ENCODE results near the gene AMH.

DNA sequence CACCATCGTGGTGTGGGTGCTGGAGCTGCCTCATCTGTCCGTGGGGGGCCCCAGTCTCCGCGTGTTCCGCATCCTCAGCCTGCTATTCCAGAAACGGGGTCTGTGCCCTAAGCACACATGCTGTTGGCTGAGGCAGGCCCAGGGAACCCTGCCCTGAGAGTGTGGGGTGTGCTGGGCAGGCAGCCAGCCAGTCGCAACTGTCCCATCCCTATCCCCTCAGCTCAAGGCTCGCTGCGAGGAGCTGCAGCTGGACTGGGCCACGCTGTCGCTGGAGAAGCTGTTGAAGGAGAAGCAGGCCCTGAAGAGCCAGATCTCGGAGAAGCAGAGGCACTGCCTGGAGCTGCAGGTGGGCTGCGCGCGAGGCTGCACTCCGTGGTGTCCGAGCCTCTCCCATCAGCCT, 34.9 kb upstream of the AMH start:
- no peak for TF ChIP-seq EP300 (IDR thresholded peaks at IDR 0.05)
- TF ChIP-seq, protein P1, sequence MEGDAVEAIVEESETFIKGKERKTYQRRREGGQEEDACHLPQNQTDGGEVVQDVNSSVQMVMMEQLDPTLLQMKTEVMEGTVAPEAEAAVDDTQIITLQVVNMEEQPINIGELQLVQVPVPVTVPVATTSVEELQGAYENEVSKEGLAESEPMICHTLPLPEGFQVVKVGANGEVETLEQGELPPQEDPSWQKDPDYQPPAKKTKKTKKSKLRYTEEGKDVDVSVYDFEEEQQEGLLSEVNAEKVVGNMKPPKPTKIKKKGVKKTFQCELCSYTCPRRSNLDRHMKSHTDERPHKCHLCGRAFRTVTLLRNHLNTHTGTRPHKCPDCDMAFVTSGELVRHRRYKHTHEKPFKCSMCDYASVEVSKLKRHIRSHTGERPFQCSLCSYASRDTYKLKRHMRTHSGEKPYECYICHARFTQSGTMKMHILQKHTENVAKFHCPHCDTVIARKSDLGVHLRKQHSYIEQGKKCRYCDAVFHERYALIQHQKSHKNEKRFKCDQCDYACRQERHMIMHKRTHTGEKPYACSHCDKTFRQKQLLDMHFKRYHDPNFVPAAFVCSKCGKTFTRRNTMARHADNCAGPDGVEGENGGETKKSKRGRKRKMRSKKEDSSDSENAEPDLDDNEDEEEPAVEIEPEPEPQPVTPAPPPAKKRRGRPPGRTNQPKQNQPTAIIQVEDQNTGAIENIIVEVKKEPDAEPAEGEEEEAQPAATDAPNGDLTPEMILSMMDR (IDR thresholded peaks at IDR 0.05): no peak
- TF ChIP-seq POLR2A (IDR thresholded peaks at IDR 0.05; ENCODE audit: low read length): no peak
- TF ChIP-seq MAZ (IDR thresholded peaks at IDR 0.05; ENCODE audit: borderline replicate concordance, low read depth, low read length): no peak
- TF ChIP-seq RNF2 (IDR thresholded peaks at IDR 0.05; ENCODE audit: borderline replicate concordance, low read depth): no peak
- TF ChIP-seq SMC3 (IDR thresholded peaks at IDR 0.05): no peak
- TF ChIP-seq ZFP36 (IDR thresholded peaks at IDR 0.05; ENCODE audit: borderline replicate concordance, partially characterized antibody): no peak
- no peak for TF ChIP-seq JUN (IDR thresholded peaks at IDR 0.05)
- TF ChIP-seq, protein P2, sequence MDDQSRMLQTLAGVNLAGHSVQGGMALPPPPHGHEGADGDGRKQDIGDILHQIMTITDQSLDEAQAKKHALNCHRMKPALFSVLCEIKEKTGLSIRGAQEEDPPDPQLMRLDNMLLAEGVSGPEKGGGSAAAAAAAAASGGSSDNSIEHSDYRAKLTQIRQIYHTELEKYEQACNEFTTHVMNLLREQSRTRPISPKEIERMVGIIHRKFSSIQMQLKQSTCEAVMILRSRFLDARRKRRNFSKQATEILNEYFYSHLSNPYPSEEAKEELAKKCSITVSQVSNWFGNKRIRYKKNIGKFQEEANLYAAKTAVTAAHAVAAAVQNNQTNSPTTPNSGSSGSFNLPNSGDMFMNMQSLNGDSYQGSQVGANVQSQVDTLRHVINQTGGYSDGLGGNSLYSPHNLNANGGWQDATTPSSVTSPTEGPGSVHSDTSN (IDR thresholded peaks at IDR 0.05): no peak
- no peak for TF ChIP-seq CHD2 (IDR thresholded peaks at IDR 0.05; ENCODE audit: low read length, partially characterized antibody)
- no peak for TF ChIP-seq MYC (IDR thresholded peaks at IDR 0.05; ENCODE audit: borderline replicate concordance, low read length)
- TF ChIP-seq RAD21 (conservative IDR thresholded peaks at IDR 0.05 in 1 of 2, IDR thresholded peaks at IDR 0.05 in 1 of 2): no peak
- no peak for TF ChIP-seq MAFK (IDR thresholded peaks at IDR 0.05; ENCODE audit: partially characterized antibody)
- TF ChIP-seq ESRRA (IDR thresholded peaks at IDR 0.05; ENCODE audit: borderline replicate concordance, low read length): no peak

Data from A549 (cell line).